ENCODE data around the gene DYNC2I2.
"Not testable (repeated sequence)": the region's sequence is repeated elsewhere in the genome, so short reads cannot be mapped to it uniquely, and the experiment has no call there.

The DYNC2I2 gene

GRCh38 chr9:128702949-128703615 is 46.4 kb upstream of the DYNC2I2 start:
- DNase-seq (ENCODE audit: low read depth), result no peak
- TF ChIP-seq MAX (IDR thresholded peaks at IDR 0.05; ENCODE audit: low read depth, low read length) (no peak), MYC (IDR thresholded peaks at IDR 0.05; ENCODE audit: low read depth, low read length) (no peak), POLR2A (IDR thresholded peaks at IDR 0.05; ENCODE audit: extremely low read depth, insufficient read length) (no peak)
- H3K4me3 ChIP-seq (ENCODE audit: low read depth, low read length), result peak overlapping the region; percentile 32

GRCh38 chr9:128702445-128702948 is 45.9 kb upstream of the DYNC2I2 start, which contains the start of gene PKN3:
TSS of gene PKN3 (plus strand) at chr9:128702503. CDS start at chr9:128702916, 413 bp downstream.
- peak within 1 kb of the TSS; percentile 44 for H3K4me3 ChIP-seq (ENCODE audit: low read depth, low read length)
- DNase-seq (ENCODE audit: low read depth), result peak; percentile 88
- TF ChIP-seq CTCF (IDR thresholded peaks at IDR 0.05; ENCODE audit: low read depth, low read length) (peak; percentile 69), MAX (IDR thresholded peaks at IDR 0.05; ENCODE audit: low read depth, low read length) (peak; percentile 58), MYC (IDR thresholded peaks at IDR 0.05; ENCODE audit: low read depth, low read length) (peak; percentile 57; the same call in 1 of the 2 replicates), POLR2A (IDR thresholded peaks at IDR 0.05; ENCODE audit: extremely low read depth, insufficient read length) (peak; percentile 33)

- TF ChIP-seq CTCF (IDR thresholded peaks at IDR 0.05; ENCODE audit: low read depth, low read length) (peak; percentile 2), MAX (IDR thresholded peaks at IDR 0.05; ENCODE audit: low read depth, low read length) (no peak), MYC (IDR thresholded peaks at IDR 0.05; ENCODE audit: low read depth, low read length) (no peak), POLR2A (IDR thresholded peaks at IDR 0.05; ENCODE audit: extremely low read depth, insufficient read length) (no peak)
- no peak overlapping the region for H3K4me3 ChIP-seq (ENCODE audit: low read depth, low read length)
- no peak for DNase-seq (ENCODE audit: low read depth)
Observed at GRCh38 chr9:128701227-128701854, 44.7 kb upstream of the DYNC2I2 start.

- not testable (repeated sequence) for H3K4me3 ChIP-seq (ENCODE audit: low read depth, low read length); DNase-seq (ENCODE audit: low read depth)
Observed at GRCh38 chr9:128699096-128699795, 42.6 kb upstream of the DYNC2I2 start.

- H3K4me3 ChIP-seq (ENCODE audit: low read depth, low read length), result no peak overlapping the region
Observed at GRCh38 chr9:128696923-128697707, 40.5 kb upstream of the DYNC2I2 start.

GRCh38 chr9:128694344-128694743 is 37.7 kb upstream of the DYNC2I2 start:
- H3K4me3 ChIP-seq (ENCODE audit: low read depth, low read length), result no peak overlapping the region
- DNase-seq (ENCODE audit: low read depth), result no peak
- TF ChIP-seq POLR2A (IDR thresholded peaks at IDR 0.05; ENCODE audit: extremely low read depth, insufficient read length), result no peak
- no peak for TF ChIP-seq CTCF (IDR thresholded peaks at IDR 0.05; ENCODE audit: low read depth, low read length)
- no peak for TF ChIP-seq MYC (IDR thresholded peaks at IDR 0.05; ENCODE audit: low read depth, low read length)
- no peak for TF ChIP-seq MAX (IDR thresholded peaks at IDR 0.05; ENCODE audit: low read depth, low read length)

More at GRCh38 chr9:128696923-128697707, 40.5 kb upstream of the DYNC2I2 start:
- TF ChIP-seq MAX (IDR thresholded peaks at IDR 0.05; ENCODE audit: low read depth, low read length) (no peak), MYC (IDR thresholded peaks at IDR 0.05; ENCODE audit: low read depth, low read length) (no peak), POLR2A (IDR thresholded peaks at IDR 0.05; ENCODE audit: extremely low read depth, insufficient read length) (no peak)
- no peak for DNase-seq (ENCODE audit: low read depth)

- not testable (repeated sequence) for H3K4me3 ChIP-seq (ENCODE audit: low read depth, low read length); DNase-seq (ENCODE audit: low read depth)
Observed at GRCh38 chr9:128693738-128694137, 37.1 kb upstream of the DYNC2I2 start.
